GM23338 (cell line): Measurements from ENCODE around the gene MAPKAPK2.

ENCODE experiments used
- EZH2 ChIP-seq: fragments of 200-600 bp; sonication (generic); IDR thresholded peaks from one replicate; pipeline ENCODE4 v1.8.0; 2017; ENCODE audit warnings: antibody characterized with exemption, mild to moderate bottlenecking, low read depth; ENCODE audit not compliant: unreplicated experiment
- EZH2phosphoT487 ChIP-seq: fragments of 200-600 bp; sonication (generic); IDR thresholded peaks from one replicate; pipeline ENCODE4 v1.8.1; 2018; ENCODE audit warnings: antibody characterized with exemption; ENCODE audit not compliant: unreplicated experiment
- JUNB ChIP-seq: IDR thresholded peaks from one replicate; pipeline ENCODE4 v1.6.1; 2016; ENCODE audit warnings: antibody characterized with exemption; ENCODE audit not compliant: unreplicated experiment
- NANOG ChIP-seq: IDR thresholded peaks from 2 replicates; pipeline ENCODE4 v1.6.1; 2016; ENCODE audit warnings: antibody characterized with exemption, borderline replicate concordance
- POLR2AphosphoS5 ChIP-seq: IDR thresholded peaks from 2 replicates; pipeline ENCODE4 v1.6.1; 2016; ENCODE audit warnings: antibody characterized with exemption, low read depth
- STAT1 ChIP-seq: IDR thresholded peaks from one replicate; pipeline ENCODE4 v1.6.1; 2016; ENCODE audit warnings: antibody characterized with exemption; ENCODE audit not compliant: unreplicated experiment
- TF ChIP-seq, protein P1 (sequence below), 2 experiments: fragments of 200-600 bp in 1 of 2; sonication (generic) in 1 of 2; conservative IDR thresholded peaks; 2 replicates each; pipeline versions ENCODE4 v1.5.1 to v1.6.1; 2016 to 2017; ENCODE audit warnings: antibody characterized with exemption in 2 of 2, low read depth in 2 of 2, mild to moderate bottlenecking in 2 of 2, moderate library complexity in 1 of 2
- TF ChIP-seq, protein P2 (sequence below): fragments of 250-450 bp; sonication (Bioruptor Pico); IDR thresholded peaks from 2 replicates; pipeline ENCODE4 v1.5.0; 2020; ENCODE audit warnings: mild to moderate bottlenecking, moderate library complexity
- TF ChIP-seq, protein P3 (sequence below): IDR thresholded peaks from one replicate; pipeline ENCODE4 v1.6.1; 2018; ENCODE audit warnings: antibody characterized with exemption; ENCODE audit not compliant: unreplicated experiment

DNA sequence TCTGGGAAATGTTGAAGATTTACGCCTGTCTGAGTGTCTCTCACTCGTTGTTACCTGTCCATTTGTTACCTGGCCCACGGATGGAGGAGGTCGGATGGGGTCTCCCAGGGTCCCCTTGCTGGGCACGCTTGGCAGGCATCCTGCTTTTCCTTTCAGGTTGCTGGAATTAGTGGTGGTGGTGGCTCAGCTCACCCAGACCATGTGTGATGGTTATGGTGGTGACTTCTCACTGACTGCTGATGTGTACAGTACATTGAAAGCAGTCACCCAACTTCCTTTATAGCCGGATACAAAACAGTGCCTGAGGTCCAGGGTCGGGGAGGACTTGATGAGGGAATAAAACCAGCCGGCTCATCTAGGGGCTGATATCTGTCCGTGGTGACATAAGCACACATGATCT is 19.5 kb downstream of the MAPKAPK2 start:
- TF ChIP-seq EZH2 (no peak), NANOG (no peak), POLR2AphosphoS5 (no peak), EZH2phosphoT487 (no peak), STAT1 (no peak), JUNB (no peak)
- TF ChIP-seq, protein P1, sequence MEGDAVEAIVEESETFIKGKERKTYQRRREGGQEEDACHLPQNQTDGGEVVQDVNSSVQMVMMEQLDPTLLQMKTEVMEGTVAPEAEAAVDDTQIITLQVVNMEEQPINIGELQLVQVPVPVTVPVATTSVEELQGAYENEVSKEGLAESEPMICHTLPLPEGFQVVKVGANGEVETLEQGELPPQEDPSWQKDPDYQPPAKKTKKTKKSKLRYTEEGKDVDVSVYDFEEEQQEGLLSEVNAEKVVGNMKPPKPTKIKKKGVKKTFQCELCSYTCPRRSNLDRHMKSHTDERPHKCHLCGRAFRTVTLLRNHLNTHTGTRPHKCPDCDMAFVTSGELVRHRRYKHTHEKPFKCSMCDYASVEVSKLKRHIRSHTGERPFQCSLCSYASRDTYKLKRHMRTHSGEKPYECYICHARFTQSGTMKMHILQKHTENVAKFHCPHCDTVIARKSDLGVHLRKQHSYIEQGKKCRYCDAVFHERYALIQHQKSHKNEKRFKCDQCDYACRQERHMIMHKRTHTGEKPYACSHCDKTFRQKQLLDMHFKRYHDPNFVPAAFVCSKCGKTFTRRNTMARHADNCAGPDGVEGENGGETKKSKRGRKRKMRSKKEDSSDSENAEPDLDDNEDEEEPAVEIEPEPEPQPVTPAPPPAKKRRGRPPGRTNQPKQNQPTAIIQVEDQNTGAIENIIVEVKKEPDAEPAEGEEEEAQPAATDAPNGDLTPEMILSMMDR (conservative IDR thresholded peaks at IDR 0.05; ENCODE audit: low read depth in 2 of 2), result no peak
- TF ChIP-seq, protein P2, sequence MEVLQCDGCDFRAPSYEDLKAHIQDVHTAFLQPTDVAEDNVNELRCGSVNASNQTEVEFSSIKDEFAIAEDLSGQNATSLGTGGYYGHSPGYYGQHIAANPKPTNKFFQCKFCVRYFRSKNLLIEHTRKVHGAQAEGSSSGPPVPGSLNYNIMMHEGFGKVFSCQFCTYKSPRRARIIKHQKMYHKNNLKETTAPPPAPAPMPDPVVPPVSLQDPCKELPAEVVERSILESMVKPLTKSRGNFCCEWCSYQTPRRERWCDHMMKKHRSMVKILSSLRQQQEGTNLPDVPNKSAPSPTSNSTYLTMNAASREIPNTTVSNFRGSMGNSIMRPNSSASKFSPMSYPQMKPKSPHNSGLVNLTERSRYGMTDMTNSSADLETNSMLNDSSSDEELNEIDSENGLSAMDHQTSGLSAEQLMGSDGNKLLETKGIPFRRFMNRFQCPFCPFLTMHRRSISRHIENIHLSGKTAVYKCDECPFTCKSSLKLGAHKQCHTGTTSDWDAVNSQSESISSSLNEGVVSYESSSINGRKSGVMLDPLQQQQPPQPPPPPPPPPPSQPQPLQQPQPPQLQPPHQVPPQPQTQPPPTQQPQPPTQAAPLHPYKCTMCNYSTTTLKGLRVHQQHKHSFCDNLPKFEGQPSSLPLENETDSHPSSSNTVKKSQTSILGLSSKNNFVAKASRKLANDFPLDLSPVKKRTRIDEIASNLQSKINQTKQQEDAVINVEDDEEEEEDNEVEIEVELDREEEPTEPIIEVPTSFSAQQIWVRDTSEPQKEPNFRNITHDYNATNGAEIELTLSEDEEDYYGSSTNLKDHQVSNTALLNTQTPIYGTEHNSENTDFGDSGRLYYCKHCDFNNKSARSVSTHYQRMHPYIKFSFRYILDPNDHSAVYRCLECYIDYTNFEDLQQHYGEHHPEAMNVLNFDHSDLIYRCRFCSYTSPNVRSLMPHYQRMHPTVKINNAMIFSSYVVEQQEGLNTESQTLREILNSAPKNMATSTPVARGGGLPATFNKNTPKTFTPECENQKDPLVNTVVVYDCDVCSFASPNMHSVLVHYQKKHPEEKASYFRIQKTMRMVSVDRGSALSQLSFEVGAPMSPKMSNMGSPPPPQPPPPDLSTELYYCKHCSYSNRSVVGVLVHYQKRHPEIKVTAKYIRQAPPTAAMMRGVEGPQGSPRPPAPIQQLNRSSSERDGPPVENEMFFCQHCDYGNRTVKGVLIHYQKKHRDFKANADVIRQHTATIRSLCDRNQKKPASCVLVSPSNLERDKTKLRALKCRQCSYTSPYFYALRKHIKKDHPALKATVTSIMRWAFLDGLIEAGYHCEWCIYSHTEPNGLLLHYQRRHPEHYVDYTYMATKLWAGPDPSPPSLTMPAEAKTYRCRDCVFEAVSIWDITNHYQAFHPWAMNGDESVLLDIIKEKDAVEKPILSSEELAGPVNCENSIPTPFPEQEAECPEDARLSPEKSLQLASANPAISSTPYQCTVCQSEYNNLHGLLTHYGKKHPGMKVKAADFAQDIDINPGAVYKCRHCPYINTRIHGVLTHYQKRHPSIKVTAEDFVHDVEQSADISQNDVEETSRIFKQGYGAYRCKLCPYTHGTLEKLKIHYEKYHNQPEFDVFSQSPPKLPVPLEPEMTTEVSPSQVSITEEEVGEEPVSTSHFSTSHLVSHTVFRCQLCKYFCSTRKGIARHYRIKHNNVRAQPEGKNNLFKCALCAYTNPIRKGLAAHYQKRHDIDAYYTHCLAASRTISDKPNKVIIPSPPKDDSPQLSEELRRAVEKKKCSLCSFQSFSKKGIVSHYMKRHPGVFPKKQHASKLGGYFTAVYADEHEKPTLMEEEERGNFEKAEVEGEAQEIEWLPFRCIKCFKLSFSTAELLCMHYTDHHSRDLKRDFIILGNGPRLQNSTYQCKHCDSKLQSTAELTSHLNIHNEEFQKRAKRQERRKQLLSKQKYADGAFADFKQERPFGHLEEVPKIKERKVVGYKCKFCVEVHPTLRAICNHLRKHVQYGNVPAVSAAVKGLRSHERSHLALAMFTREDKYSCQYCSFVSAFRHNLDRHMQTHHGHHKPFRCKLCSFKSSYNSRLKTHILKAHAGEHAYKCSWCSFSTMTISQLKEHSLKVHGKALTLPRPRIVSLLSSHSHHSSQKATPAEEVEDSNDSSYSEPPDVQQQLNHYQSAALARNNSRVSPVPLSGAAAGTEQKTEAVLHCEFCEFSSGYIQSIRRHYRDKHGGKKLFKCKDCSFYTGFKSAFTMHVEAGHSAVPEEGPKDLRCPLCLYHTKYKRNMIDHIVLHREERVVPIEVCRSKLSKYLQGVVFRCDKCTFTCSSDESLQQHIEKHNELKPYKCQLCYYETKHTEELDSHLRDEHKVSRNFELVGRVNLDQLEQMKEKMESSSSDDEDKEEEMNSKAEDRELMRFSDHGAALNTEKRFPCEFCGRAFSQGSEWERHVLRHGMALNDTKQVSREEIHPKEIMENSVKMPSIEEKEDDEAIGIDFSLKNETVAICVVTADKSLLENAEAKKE, result no peak
- TF ChIP-seq, protein P3, sequence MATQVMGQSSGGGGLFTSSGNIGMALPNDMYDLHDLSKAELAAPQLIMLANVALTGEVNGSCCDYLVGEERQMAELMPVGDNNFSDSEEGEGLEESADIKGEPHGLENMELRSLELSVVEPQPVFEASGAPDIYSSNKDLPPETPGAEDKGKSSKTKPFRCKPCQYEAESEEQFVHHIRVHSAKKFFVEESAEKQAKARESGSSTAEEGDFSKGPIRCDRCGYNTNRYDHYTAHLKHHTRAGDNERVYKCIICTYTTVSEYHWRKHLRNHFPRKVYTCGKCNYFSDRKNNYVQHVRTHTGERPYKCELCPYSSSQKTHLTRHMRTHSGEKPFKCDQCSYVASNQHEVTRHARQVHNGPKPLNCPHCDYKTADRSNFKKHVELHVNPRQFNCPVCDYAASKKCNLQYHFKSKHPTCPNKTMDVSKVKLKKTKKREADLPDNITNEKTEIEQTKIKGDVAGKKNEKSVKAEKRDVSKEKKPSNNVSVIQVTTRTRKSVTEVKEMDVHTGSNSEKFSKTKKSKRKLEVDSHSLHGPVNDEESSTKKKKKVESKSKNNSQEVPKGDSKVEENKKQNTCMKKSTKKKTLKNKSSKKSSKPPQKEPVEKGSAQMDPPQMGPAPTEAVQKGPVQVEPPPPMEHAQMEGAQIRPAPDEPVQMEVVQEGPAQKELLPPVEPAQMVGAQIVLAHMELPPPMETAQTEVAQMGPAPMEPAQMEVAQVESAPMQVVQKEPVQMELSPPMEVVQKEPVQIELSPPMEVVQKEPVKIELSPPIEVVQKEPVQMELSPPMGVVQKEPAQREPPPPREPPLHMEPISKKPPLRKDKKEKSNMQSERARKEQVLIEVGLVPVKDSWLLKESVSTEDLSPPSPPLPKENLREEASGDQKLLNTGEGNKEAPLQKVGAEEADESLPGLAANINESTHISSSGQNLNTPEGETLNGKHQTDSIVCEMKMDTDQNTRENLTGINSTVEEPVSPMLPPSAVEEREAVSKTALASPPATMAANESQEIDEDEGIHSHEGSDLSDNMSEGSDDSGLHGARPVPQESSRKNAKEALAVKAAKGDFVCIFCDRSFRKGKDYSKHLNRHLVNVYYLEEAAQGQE, result no peak
